Measurements from ENCODE around the gene GSC2. TPM values are rescaled to one million over a fixed set of nuclear protein-coding genes. Genes with fewer than 3 reads are reported as not detected.
A peak's percentile ranks its signal among the peaks of the same experiment; 100 is the strongest.

Gene GSC2
- total and polyA plus RNA-seq, 9 of the 15 experiments (the other 6 are each of a cell fraction or from before 2014, with no cell fraction given): not detected

- TF ChIP-seq, protein P1, sequence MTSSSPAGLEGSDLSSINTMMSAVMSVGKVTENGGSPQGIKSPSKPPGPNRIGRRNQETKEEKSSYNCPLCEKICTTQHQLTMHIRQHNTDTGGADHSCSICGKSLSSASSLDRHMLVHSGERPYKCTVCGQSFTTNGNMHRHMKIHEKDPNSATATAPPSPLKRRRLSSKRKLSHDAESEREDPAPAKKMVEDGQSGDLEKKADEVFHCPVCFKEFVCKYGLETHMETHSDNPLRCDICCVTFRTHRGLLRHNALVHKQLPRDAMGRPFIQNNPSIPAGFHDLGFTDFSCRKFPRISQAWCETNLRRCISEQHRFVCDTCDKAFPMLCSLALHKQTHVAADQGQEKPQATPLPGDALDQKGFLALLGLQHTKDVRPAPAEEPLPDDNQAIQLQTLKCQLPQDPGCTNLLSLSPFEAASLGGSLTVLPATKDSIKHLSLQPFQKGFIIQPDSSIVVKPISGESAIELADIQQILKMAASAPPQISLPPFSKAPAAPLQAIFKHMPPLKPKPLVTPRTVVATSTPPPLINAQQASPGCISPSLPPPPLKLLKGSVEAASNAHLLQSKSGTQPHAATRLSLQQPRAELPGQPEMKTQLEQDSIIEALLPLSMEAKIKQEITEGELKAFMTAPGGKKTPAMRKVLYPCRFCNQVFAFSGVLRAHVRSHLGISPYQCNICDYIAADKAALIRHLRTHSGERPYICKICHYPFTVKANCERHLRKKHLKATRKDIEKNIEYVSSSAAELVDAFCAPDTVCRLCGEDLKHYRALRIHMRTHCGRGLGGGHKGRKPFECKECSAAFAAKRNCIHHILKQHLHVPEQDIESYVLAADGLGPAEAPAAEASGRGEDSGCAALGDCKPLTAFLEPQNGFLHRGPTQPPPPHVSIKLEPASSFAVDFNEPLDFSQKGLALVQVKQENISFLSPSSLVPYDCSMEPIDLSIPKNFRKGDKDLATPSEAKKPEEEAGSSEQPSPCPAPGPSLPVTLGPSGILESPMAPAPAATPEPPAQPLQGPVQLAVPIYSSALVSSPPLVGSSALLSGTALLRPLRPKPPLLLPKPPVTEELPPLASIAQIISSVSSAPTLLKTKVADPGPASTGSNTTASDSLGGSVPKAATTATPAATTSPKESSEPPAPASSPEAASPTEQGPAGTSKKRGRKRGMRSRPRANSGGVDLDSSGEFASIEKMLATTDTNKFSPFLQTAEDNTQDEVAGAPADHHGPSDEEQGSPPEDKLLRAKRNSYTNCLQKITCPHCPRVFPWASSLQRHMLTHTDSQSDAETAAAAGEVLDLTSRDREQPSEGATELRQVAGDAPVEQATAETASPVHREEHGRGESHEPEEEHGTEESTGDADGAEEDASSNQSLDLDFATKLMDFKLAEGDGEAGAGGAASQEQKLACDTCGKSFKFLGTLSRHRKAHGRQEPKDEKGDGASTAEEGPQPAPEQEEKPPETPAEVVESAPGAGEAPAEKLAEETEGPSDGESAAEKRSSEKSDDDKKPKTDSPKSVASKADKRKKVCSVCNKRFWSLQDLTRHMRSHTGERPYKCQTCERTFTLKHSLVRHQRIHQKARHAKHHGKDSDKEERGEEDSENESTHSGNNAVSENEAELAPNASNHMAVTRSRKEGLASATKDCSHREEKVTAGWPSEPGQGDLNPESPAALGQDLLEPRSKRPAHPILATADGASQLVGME (CRISPR knock-in tag; IDR thresholded peaks at IDR 0.05): 0 out of 2 replicates have a peak, but pooled peaks have one; percentile 71
- TF ChIP-seq TFAM (CRISPR knock-in tag; conservative IDR thresholded peaks at IDR 0.05): no peak
- no peak for TF ChIP-seq BACH1 (tag; IDR thresholded peaks at IDR 0.05)
- TF ChIP-seq ZBTB7A (IDR thresholded peaks at IDR 0.05; ENCODE audit: borderline replicate concordance, control insufficient read depth, low read depth, low read length): peak; percentile 41; the same call in 1 of the 2 replicates
- TF ChIP-seq TCF7 (IDR thresholded peaks at IDR 0.05; ENCODE audit: borderline replicate concordance): peak; percentile 52; the same call in 1 of the 2 replicates
- TF ChIP-seq KDM2B (CRISPR knock-in tag; IDR thresholded peaks at IDR 0.05): peak; percentile 90
- TF ChIP-seq NCOA1 (IDR thresholded peaks at IDR 0.05; ENCODE audit: low read depth): 0 out of 2 replicates have a peak, but pooled peaks have one; percentile 6
- TF ChIP-seq ATF1 (CRISPR knock-in tag; IDR thresholded peaks at IDR 0.05): no peak
- TF ChIP-seq ATF1 (tag; IDR thresholded peaks at IDR 0.05): no peak
- no peak for TF ChIP-seq ZZZ3 (IDR thresholded peaks at IDR 0.05)
- TF ChIP-seq SPI1 (IDR thresholded peaks at IDR 0.05; ENCODE audit: borderline replicate concordance, low read depth, low read length): peak; percentile 85
- TF ChIP-seq, protein P2, sequence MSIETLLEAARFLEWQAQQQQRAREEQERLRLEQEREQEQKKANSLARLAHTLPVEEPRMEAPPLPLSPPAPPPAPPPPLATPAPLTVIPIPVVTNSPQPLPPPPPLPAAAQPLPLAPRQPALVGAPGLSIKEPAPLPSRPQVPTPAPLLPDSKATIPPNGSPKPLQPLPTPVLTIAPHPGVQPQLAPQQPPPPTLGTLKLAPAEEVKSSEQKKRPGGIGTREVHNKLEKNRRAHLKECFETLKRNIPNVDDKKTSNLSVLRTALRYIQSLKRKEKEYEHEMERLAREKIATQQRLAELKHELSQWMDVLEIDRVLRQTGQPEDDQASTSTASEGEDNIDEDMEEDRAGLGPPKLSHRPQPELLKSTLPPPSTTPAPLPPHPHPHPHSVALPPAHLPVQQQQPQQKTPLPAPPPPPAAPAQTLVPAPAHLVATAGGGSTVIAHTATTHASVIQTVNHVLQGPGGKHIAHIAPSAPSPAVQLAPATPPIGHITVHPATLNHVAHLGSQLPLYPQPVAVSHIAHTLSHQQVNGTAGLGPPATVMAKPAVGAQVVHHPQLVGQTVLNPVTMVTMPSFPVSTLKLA (conservative IDR thresholded peaks at IDR 0.05): no peak
- TF ChIP-seq ARNT (IDR thresholded peaks at IDR 0.05): 0 out of 4 replicates have a peak, but pooled peaks of 1 of the 2 experiments have one; percentile 42
- 0 out of 2 replicates have a peak, but pooled peaks have one; percentile 79 for TF ChIP-seq PRMT5 (CRISPR knock-in tag; IDR thresholded peaks at IDR 0.05)
- peak; percentile 78 for TF ChIP-seq MEIS2 (IDR thresholded peaks at IDR 0.05; ENCODE audit: partially characterized antibody)
- TF ChIP-seq MIER1 (IDR thresholded peaks at IDR 0.05; ENCODE audit: low read depth): peak; percentile 49; the same call in 1 of the 2 replicates
- TF ChIP-seq CEBPB (tag; IDR thresholded peaks at IDR 0.05): no peak
- TF ChIP-seq HDAC2 (IDR thresholded peaks at IDR 0.05): peak; percentile 33; the same call in 1 of the 2 replicates
- no peak for TF ChIP-seq E2F4 (CRISPR knock-in tag; IDR thresholded peaks at IDR 0.05; ENCODE audit: low read depth)
- TF ChIP-seq HMGN3 (IDR thresholded peaks at IDR 0.05; ENCODE audit: borderline replicate concordance, extremely low read depth, insufficient read length, low read depth, low read length): no peak
- TF ChIP-seq ELF2 (CRISPR knock-in tag; IDR thresholded peaks at IDR 0.05): peak; percentile 50; the same call in 1 of the 2 replicates
Observed at GRCh38 chr22:19122752-19123492, 27.2 kb downstream of the GSC2 start (continued).

Data from K562 (cell line).